Measurements from ENCODE around the gene LRRC75B.
"Not testable (repeated sequence)": the region's sequence is repeated elsewhere in the genome, so short reads cannot be mapped to it uniquely, and the experiment has no call there.

- peak in 1 of 3 donors; percentile 11 for TF ChIP-seq POLR2A (IDR thresholded peaks at IDR 0.05)
- TF ChIP-seq, protein P1, sequence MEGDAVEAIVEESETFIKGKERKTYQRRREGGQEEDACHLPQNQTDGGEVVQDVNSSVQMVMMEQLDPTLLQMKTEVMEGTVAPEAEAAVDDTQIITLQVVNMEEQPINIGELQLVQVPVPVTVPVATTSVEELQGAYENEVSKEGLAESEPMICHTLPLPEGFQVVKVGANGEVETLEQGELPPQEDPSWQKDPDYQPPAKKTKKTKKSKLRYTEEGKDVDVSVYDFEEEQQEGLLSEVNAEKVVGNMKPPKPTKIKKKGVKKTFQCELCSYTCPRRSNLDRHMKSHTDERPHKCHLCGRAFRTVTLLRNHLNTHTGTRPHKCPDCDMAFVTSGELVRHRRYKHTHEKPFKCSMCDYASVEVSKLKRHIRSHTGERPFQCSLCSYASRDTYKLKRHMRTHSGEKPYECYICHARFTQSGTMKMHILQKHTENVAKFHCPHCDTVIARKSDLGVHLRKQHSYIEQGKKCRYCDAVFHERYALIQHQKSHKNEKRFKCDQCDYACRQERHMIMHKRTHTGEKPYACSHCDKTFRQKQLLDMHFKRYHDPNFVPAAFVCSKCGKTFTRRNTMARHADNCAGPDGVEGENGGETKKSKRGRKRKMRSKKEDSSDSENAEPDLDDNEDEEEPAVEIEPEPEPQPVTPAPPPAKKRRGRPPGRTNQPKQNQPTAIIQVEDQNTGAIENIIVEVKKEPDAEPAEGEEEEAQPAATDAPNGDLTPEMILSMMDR (IDR thresholded peaks at IDR 0.05), result not testable (repeated sequence)
Observed at GRCh38 chr22:24632642-24633041, 39.8 kb upstream of the LRRC75B start.
